Suprapubic skin (tissue), 3 donors: ENCODE results near the gene TMEM52.

ENCODE experiments used
- CTCF ChIP-seq, 2 donors: fragments of 200-600 bp in 1 of 2; fragments of 450-650 bp in 1 of 2; sonication (generic) in 1 of 2; IDR thresholded peaks; one replicate each; pipeline ENCODE4 v1.5.1; 2016 to 2019; ENCODE audit warnings: antibody characterized with exemption in 2 of 2, mild to moderate bottlenecking in 1 of 2, moderate library complexity in 1 of 2
- EP300 ChIP-seq: sonication (generic); formaldehyde crosslinking; IDR thresholded peaks from one replicate; pipeline ENCODE4 v1.6.1; 2017; ENCODE audit warnings: antibody characterized with exemption
- POLR2A ChIP-seq, 2 donors: fragments of 450-650 bp; IDR thresholded peaks; one replicate each; pipeline ENCODE4 v1.6.1; 2017; ENCODE audit warnings: antibody characterized with exemption in 2 of 2, mild to moderate bottlenecking in 2 of 2, moderate library complexity in 2 of 2

- TF ChIP-seq CTCF (IDR thresholded peaks at IDR 0.05) (no peak), POLR2A (IDR thresholded peaks at IDR 0.05) (no peak), EP300 (no peak)
Measured at GRCh38 chr1:1929102-1929638, 10.1 kb upstream of the TMEM52 start.
